HCT116 (cell line): ENCODE measurements around the gene TIGD3.

Experiments
- JUND ChIP-seq: IDR thresholded peaks from 2 replicates; pipeline ENCODE4 v1.6.1; 2012
- POLR2A ChIP-seq: IDR thresholded peaks from 2 replicates; pipeline ENCODE4 v1.7.0; 2011; ENCODE audit warnings: borderline replicate concordance; ENCODE audit not compliant: insufficient read depth, insufficient read length; ENCODE audit errors: extremely low read depth
- ZFX ChIP-seq: fragments of 450-650 bp; IDR thresholded peaks from 2 replicates; pipeline ENCODE4 v1.6.1; 2017
- TF ChIP-seq, protein P1 (sequence below), 3 experiments: fragments of 200-600 bp in 1 of 3; sonication (generic) in 1 of 3; IDR thresholded peaks in 2 of 3; conservative IDR thresholded peaks in 1 of 3; 2 replicates each; pipeline ENCODE4 v1.5.1; 2012 to 2017; ENCODE audit warnings: low read depth in 2 of 3, low read length in 2 of 3, antibody characterized with exemption in 1 of 3, borderline replicate concordance in 1 of 3, control low read depth in 1 of 3, mild to moderate bottlenecking in 1 of 3, mixed read lengths in 1 of 3, mixed run types in 1 of 3, moderate library complexity in 1 of 3; ENCODE audit not compliant: insufficient read depth in 1 of 3

DNA sequence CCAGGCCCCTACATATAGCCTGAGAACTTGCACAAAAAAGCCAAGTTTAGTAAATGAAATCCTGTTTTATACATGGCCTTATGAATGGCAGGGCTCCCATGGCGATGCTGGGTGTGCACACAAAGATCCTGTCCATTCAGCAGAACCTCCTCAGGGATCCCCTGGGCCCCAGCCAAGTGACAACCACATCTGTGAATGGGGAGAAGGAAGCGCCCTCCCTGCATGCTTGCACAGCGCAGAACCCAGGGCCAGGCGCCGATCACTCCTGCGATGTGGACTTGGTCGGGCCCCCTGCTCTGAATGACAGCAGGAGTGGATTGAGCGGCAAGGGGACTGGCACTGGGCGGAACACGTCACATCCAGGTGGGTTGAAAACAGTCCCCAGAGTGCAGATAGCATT, 44.3 kb upstream of the TIGD3 start:
- TF ChIP-seq, protein P1, sequence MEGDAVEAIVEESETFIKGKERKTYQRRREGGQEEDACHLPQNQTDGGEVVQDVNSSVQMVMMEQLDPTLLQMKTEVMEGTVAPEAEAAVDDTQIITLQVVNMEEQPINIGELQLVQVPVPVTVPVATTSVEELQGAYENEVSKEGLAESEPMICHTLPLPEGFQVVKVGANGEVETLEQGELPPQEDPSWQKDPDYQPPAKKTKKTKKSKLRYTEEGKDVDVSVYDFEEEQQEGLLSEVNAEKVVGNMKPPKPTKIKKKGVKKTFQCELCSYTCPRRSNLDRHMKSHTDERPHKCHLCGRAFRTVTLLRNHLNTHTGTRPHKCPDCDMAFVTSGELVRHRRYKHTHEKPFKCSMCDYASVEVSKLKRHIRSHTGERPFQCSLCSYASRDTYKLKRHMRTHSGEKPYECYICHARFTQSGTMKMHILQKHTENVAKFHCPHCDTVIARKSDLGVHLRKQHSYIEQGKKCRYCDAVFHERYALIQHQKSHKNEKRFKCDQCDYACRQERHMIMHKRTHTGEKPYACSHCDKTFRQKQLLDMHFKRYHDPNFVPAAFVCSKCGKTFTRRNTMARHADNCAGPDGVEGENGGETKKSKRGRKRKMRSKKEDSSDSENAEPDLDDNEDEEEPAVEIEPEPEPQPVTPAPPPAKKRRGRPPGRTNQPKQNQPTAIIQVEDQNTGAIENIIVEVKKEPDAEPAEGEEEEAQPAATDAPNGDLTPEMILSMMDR (IDR thresholded peaks at IDR 0.05 in 2 of 3, conservative IDR thresholded peaks at IDR 0.05 in 1 of 3; ENCODE audit: borderline replicate concordance in 1 of 3, insufficient read depth in 1 of 3, low read depth in 2 of 3, low read length in 2 of 3), result no peak
- TF ChIP-seq POLR2A, result no peak
- TF ChIP-seq ZFX, result no peak
- TF ChIP-seq JUND, result no peak
